H9 (cell line): Measurements from ENCODE around the gene CCDC187. TPM values are rescaled to one million over a fixed set of nuclear protein-coding genes. Genes with fewer than 3 reads are reported as not detected.

Experiments used
- DNase-seq: peaks from one replicate; pipeline ENCODE4 v3.0.0-alpha.2; 2017
- H2AFZ ChIP-seq: one replicate; pipeline ENCODE4 v1.6.1; 2013; ENCODE audit warnings: mild to moderate bottlenecking, low read length, control low read depth, moderate library complexity
- H2AK5ac ChIP-seq: 2 replicates; pipeline ENCODE4 v1.6.1; 2013; ENCODE audit warnings: low read length, control low read depth, mixed read lengths; ENCODE audit not compliant: insufficient read length
- H2BK120ac ChIP-seq: one replicate; pipeline ENCODE4 v1.6.1; 2013; ENCODE audit warnings: low read depth, mild to moderate bottlenecking, low read length, control low read depth, inconsistent platforms; ENCODE audit not compliant: poor library complexity, severe bottlenecking
- H2BK12ac ChIP-seq: 2 replicates; pipeline ENCODE4 v1.6.1; 2013; ENCODE audit warnings: low read length, control low read depth, mixed read lengths, low read depth; ENCODE audit not compliant: insufficient read length
- H2BK15ac ChIP-seq: 2 replicates; pipeline ENCODE4 v1.6.1; 2013; ENCODE audit warnings: low read depth, low read length, control low read depth
- H2BK20ac ChIP-seq: one replicate; pipeline ENCODE4 v1.6.1; 2013; ENCODE audit warnings: low read depth, mild to moderate bottlenecking, low read length, control low read depth, inconsistent platforms; ENCODE audit not compliant: poor library complexity, severe bottlenecking
- H2BK5ac ChIP-seq: 2 replicates; pipeline ENCODE4 v1.6.1; 2013; ENCODE audit warnings: low read length, control low read depth, mixed read lengths; ENCODE audit not compliant: insufficient read length
- H3K14ac ChIP-seq: 2 replicates; pipeline ENCODE4 v1.6.1; 2013; ENCODE audit warnings: low read length, control low read depth; ENCODE audit not compliant: insufficient read depth
- H3K18ac ChIP-seq: 2 replicates; pipeline ENCODE4 v1.6.1; 2013; ENCODE audit warnings: low read depth, mild to moderate bottlenecking, mixed read lengths, low read length, control low read depth; ENCODE audit not compliant: insufficient read length
- H3K23ac ChIP-seq: 2 replicates; pipeline ENCODE4 v1.6.1; 2013; ENCODE audit warnings: low read length, control low read depth, mixed read lengths, low read depth; ENCODE audit not compliant: insufficient read length
- H3K23me2 ChIP-seq: 2 replicates; pipeline ENCODE4 v1.6.1; 2013; ENCODE audit warnings: low read depth, mild to moderate bottlenecking, mixed read lengths, low read length, control low read depth; ENCODE audit not compliant: insufficient read length, poor library complexity, severe bottlenecking
- H3K27ac ChIP-seq: 2 replicates; pipeline ENCODE4 v1.5.1; 2013; ENCODE audit warnings: low read length, control low read depth, mixed read lengths, low read depth; ENCODE audit not compliant: insufficient read length
- H3K27me3 ChIP-seq: 2 replicates; pipeline ENCODE4 v1.6.1; 2013; ENCODE audit warnings: low read length, control low read depth, inconsistent platforms; ENCODE audit not compliant: insufficient read depth
- H3K4ac ChIP-seq: 2 replicates; pipeline ENCODE4 v1.6.1; 2013; ENCODE audit warnings: low read depth, mild to moderate bottlenecking, control low read depth, inconsistent platforms, low read length, moderate library complexity
- H3K4me1 ChIP-seq: 2 replicates; pipeline ENCODE4 v1.6.1; 2013; ENCODE audit warnings: low read length, control low read depth, inconsistent platforms; ENCODE audit not compliant: insufficient read depth
- H3K4me2 ChIP-seq: 2 replicates; pipeline ENCODE4 v1.6.1; 2013; ENCODE audit warnings: low read length, control low read depth, mixed read lengths; ENCODE audit not compliant: insufficient read length, insufficient read depth
- H3K56ac ChIP-seq: 2 replicates; pipeline ENCODE4 v1.6.1; 2013; ENCODE audit warnings: low read depth, mild to moderate bottlenecking, mixed read lengths, low read length, control low read depth; ENCODE audit not compliant: insufficient read length
- H3K79me1 ChIP-seq: 2 replicates; pipeline ENCODE4 v1.6.1; 2013; ENCODE audit warnings: low read depth, mild to moderate bottlenecking, moderate library complexity, low read length, control low read depth, inconsistent platforms; ENCODE audit not compliant: insufficient read depth, poor library complexity, severe bottlenecking
- H3K79me2 ChIP-seq: 2 replicates; pipeline ENCODE4 v1.6.1; 2013; ENCODE audit warnings: low read length, control low read depth, inconsistent platforms; ENCODE audit not compliant: insufficient read depth
- H3K9ac ChIP-seq: 2 replicates; pipeline ENCODE4 v1.6.1; 2013; ENCODE audit warnings: low read length, control low read depth, mixed read lengths; ENCODE audit not compliant: insufficient read length; ENCODE audit errors: extremely low read depth
- H3K9me3 ChIP-seq: one replicate; pipeline ENCODE4 v1.6.1; 2013; ENCODE audit warnings: low read depth, low read length, inconsistent platforms; ENCODE audit not compliant: control insufficient read depth
- H3T11ph ChIP-seq: one replicate; pipeline ENCODE4 v1.6.1; 2013; ENCODE audit warnings: mild to moderate bottlenecking, low read length, control low read depth, inconsistent platforms
- H4K20me1 ChIP-seq: one replicate; pipeline ENCODE4 v1.6.1; 2013; ENCODE audit not compliant: control insufficient read depth, insufficient read length, insufficient read depth
- H4K5ac ChIP-seq: 2 replicates; pipeline ENCODE4 v1.6.1; 2013; ENCODE audit warnings: low read depth, mild to moderate bottlenecking, mixed read lengths, low read length, control low read depth; ENCODE audit not compliant: insufficient read length
- H4K8ac ChIP-seq: replicated peaks from 2 replicates; pipeline ENCODE4 v1.6.1; 2013; ENCODE audit warnings: low read length, control low read depth, mixed read lengths, low read depth; ENCODE audit not compliant: insufficient read length
- H4K91ac ChIP-seq: 2 replicates; pipeline ENCODE4 v1.6.1; 2013; ENCODE audit warnings: low read depth, mild to moderate bottlenecking, moderate library complexity, mixed read lengths, low read length, control low read depth; ENCODE audit not compliant: insufficient read length
- H3K27ac Mint-ChIP-seq, 3 experiments: 2 replicates in 2 of 3; 3 replicates in 1 of 3; pipeline ENCODE4 v1.8.0; 2020 to 2021; ENCODE audit warnings: mixed read lengths in 3 of 3, mild to moderate bottlenecking in 1 of 3, moderate library complexity in 1 of 3
- H3K27me3 Mint-ChIP-seq: 2 replicates; pipeline ENCODE4 v1.8.0; 2021; ENCODE audit warnings: low read depth, mild to moderate bottlenecking, moderate library complexity, mixed read lengths
- H3K36me3 Mint-ChIP-seq, 3 experiments: 2 replicates in 2 of 3; 3 replicates in 1 of 3; pipeline ENCODE4 v1.8.0; 2020 to 2021; ENCODE audit warnings: low read depth in 3 of 3, mixed read lengths in 3 of 3; ENCODE audit not compliant: insufficient read depth in 1 of 3
- H3K4me1 Mint-ChIP-seq, 2 experiments: 2 replicates each; pipeline ENCODE4 v1.8.0; 2020; ENCODE audit warnings: mixed read lengths in 2 of 2
- H3K4me3 Mint-ChIP-seq, 2 experiments: 2 replicates in 1 of 2; 3 replicates in 1 of 2; pipeline ENCODE4 v1.8.0; 2020 to 2021; ENCODE audit warnings: mild to moderate bottlenecking in 2 of 2, mixed read lengths in 2 of 2, moderate library complexity in 1 of 2
- H3K9me3 Mint-ChIP-seq, 2 experiments: 2 replicates in 1 of 2; 3 replicates in 1 of 2; pipeline ENCODE4 v1.8.0; 2020; ENCODE audit warnings: mild to moderate bottlenecking in 2 of 2, mixed read lengths in 2 of 2, moderate library complexity in 1 of 2
- WGBS: extraction: QIAGEN DNeasy Blood & Tissue Kit; methylation state at CpG from one replicate; pipeline ENCODE4 v1.1.7; 2013; ENCODE audit warnings: missing lambda C conversion rate, low lambda C conversion rate, mixed read lengths; ENCODE audit not compliant: insufficient read length; ENCODE audit errors: extremely low coverage; 5-methylcytosine and 5-hydroxymethylcytosine counted together
- total RNA-seq: library from RNA; stranded (reverse); gene quantifications from 2 replicates; pipeline ENCODE4 v1.2.1, GENCODE V29; 2021
- TF ChIP-seq, protein P1 (sequence below): fragments of 200-600 bp; sonication (generic); conservative IDR thresholded peaks from 3 replicates; pipeline ENCODE4 v1.8.0; 2021; ENCODE audit warnings: antibody characterized with exemption, mild to moderate bottlenecking

The CCDC187 gene
- total RNA-seq, 1 experiment from 2014 or later = 0.07 TPM

DNA sequence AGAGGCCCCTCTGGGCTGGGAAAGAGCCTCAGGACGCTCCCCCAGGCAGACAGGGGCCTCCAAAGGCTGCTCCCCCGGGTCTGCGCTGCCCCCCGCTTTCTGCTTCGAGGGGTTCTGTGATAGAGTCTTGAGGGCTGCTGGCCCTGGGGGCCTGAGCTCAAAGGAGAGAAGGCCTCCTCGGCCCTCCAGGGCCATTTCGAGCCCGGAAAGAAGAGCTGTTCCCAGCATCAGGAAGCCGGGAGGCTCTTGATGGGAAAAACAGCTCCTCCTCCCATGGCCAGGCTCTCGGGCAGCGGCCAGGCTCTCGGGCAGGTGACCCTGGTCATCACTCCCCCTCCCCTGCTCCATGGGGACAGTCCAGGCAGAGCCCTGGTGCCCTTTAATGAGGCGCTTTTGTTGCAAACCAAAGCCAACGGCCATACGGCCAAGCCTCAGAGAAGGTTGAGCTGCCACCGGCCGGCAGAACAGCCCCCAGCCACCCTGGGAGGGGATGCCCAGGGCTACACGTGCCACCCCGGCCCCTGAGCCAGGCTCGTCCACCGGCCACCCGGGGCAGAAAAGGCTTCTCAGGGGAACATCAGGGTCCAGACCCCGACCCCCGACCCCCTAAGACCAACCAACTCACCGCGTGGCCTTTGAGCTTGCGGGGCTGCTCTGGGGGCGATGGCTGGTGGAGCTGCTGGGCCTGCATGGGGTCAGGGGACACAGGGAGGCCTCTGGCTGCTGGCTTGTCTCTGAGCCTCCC is 42.0 kb downstream of the CCDC187 start:
- Histone ChIP-seq H3K9me3 (no peaks in the 10 kb centered on the region), H3K14ac (no peak overlapping the region), H4K5ac (no peak overlapping the region), H3K4me2 (no peak overlapping the region), H3K23me2 (no peaks in the 10 kb centered on the region), H2AFZ (no peak overlapping the region), H3K4ac (no peak overlapping the region), H4K91ac (no peak overlapping the region), H3K4me1 (no peaks in the 10 kb centered on the region), H3K27ac (no peak overlapping the region), H4K20me1 (no peaks in the 10 kb centered on the region), H3K79me2 (no peaks in the 10 kb centered on the region), H4K8ac (no peak overlapping the region), H2BK15ac (no peak overlapping the region), H3K18ac (no peak overlapping the region), H3K79me1 (no peaks in the 10 kb centered on the region), H2AK5ac (no peak overlapping the region), H2BK20ac (no peak overlapping the region), H3K27me3 (no peaks in the 10 kb centered on the region), H3K56ac (no peak overlapping the region), H3T11ph (no peak overlapping the region), H2BK5ac (no peak overlapping the region), H3K9ac (no peak overlapping the region), H2BK12ac (no peak overlapping the region), H3K23ac (no peak overlapping the region), H2BK120ac (no peak overlapping the region)
- H3K4me1 Mint-ChIP-seq = peaks cover 0 to 17% of the 10 kb centered on the region in 2 experiments; a peak in 2 of 4 replicates
- H3K36me3 Mint-ChIP-seq = no peaks in the 10 kb centered on the region
- TF ChIP-seq, protein P1, sequence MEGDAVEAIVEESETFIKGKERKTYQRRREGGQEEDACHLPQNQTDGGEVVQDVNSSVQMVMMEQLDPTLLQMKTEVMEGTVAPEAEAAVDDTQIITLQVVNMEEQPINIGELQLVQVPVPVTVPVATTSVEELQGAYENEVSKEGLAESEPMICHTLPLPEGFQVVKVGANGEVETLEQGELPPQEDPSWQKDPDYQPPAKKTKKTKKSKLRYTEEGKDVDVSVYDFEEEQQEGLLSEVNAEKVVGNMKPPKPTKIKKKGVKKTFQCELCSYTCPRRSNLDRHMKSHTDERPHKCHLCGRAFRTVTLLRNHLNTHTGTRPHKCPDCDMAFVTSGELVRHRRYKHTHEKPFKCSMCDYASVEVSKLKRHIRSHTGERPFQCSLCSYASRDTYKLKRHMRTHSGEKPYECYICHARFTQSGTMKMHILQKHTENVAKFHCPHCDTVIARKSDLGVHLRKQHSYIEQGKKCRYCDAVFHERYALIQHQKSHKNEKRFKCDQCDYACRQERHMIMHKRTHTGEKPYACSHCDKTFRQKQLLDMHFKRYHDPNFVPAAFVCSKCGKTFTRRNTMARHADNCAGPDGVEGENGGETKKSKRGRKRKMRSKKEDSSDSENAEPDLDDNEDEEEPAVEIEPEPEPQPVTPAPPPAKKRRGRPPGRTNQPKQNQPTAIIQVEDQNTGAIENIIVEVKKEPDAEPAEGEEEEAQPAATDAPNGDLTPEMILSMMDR = no peak
- DNase-seq = no peak
- H3K27me3 Mint-ChIP-seq = peaks cover 5% of the 10 kb centered on the region
- WGBS = no CpG with 5 or more reads among the region's 28 CpGs
- H3K9me3 Mint-ChIP-seq = no peaks in the 10 kb centered on the region
- H3K27ac Mint-ChIP-seq = no peak overlapping the region
- no peak overlapping the region for H3K4me3 Mint-ChIP-seq
